Activated CD8-positive, alpha-beta memory T cell treated with anti-CD3 and anti-CD28 coated beads, Interleukin-2, amount 10 ng/mL, durations not matched to agents 7 days and 5 days (primary cell): ENCODE data around the gene RCAN2. TPM values are rescaled to one million over a fixed set of nuclear protein-coding genes. Genes with fewer than 3 reads are reported as not detected.

Source experiments
- total RNA-seq, 2 experiments: library from RNA; stranded (reverse); gene quantifications; one replicate each; pipeline ENCODE4 v1.2.3, GENCODE V29; 2021

The RCAN2 gene
- total RNA-seq, 2 experiments from 2014 or later: 0.91 to 3.4 TPM

Other genes with a start within 250 kb of the RCAN2 start
- not detected for gene CYP39A1, start 161.4 kb upstream of the RCAN2 start, total RNA-seq
- under 1 TPM; 0.12 to 0.35 TPM for gene SLC25A27, start 161.5 kb upstream of the RCAN2 start, total RNA-seq
- not detected for gene TDRD6, start 196.4 kb upstream of the RCAN2 start, total RNA-seq
- gene PLA2G7, start 243.9 kb upstream of the RCAN2 start, total RNA-seq: not detected